Left lung (tissue), 10 donors: ENCODE measurements around the gene EXOSC7. TPM values are rescaled to one million over a fixed set of nuclear protein-coding genes. Genes with fewer than 3 reads are reported as not detected.

Source experiments
- ATAC-seq: fragments of 200-7000 bp; cut with Tn5 transposase; one replicate; pipeline ENCODE4 v1.9.1; 2020; ENCODE audit warnings: moderate library complexity
- DNase-seq, 4 donors: peaks; one replicate each; pipeline ENCODE4 v3.0.0-alpha.2; 2013 to 2020
- H3K27ac ChIP-seq, 2 donors: fragments of 200-600 bp; sonication (generic) in 1 of 2; one replicate each; pipeline versions ENCODE4 v1.5.0 to v1.8.0; 2020 to 2021
- H3K27me3 ChIP-seq, 2 donors: fragments of 200-600 bp; sonication (generic) in 1 of 2; one replicate each; pipeline versions ENCODE4 v1.5.0 to v1.8.0; 2020 to 2021
- H3K36me3 ChIP-seq, 2 donors: fragments of 200-600 bp; sonication (generic) in 1 of 2; one replicate each; pipeline versions ENCODE4 v1.5.0 to v1.8.0; 2020 to 2021
- H3K4me1 ChIP-seq, 2 donors: fragments of 200-600 bp; one replicate each; pipeline ENCODE4 v1.8.0; 2021
- H3K4me3 ChIP-seq, 2 donors: fragments of 200-600 bp; sonication (generic) in 1 of 2; one replicate each; pipeline versions ENCODE4 v1.5.0 to v1.8.0; 2020 to 2021; ENCODE audit warnings: mild to moderate bottlenecking in 1 of 2
- H3K9me3 ChIP-seq, 2 donors: fragments of 200-600 bp; sonication (generic) in 1 of 2; one replicate each; pipeline versions ENCODE4 v1.5.0 to v1.8.0; 2020 to 2021
- CTCF ChIP-seq, 2 donors: fragments of 200-600 bp; sonication (generic) in 1 of 2; IDR thresholded peaks; one replicate each; pipeline versions ENCODE4 v1.5.0 to v1.8.0; 2021; ENCODE audit warnings: antibody characterized with exemption in 2 of 2
- intact Hi-C, 2 donors: fragments of 100-400 bp; cut with DNase I; formaldehyde crosslinking; loops; one replicate each; pipeline versions ENCODE4 v1.11.2 to v1.14.2; 2022
- polyA plus RNA-seq, 6 donors: library from polyadenylated mRNA; unstranded; fragments of 120-200 nt; gene quantifications; one replicate each; pipeline ENCODE4 v1.2.1, GENCODE V29; 2013; ENCODE audit not compliant: insufficient read length in 6 of 6
- total RNA-seq, 2 donors: library from RNA; stranded (reverse); fragmentation: NEBNext Ultra II Directional; extraction: Animal tissue kit (Norgen Biotek cat#: 25700); gene quantifications; one replicate each; pipeline ENCODE4 v1.2.1, GENCODE V29; 2021
- donor health status: DM: no; HTN: yes; CAD: no.
- donor health status: DM: no; HTN: no; CAD: no.

The EXOSC7 gene
- total and polyA plus RNA-seq, 8 donors: 33.2 to 76.2 (median 61.3) TPM

GRCh38 chr3:45029216-45029615 lies 53.2 kb downstream of the EXOSC7 start:
- Histone ChIP-seq H3K4me3 (peak overlapping the region in 1 of 2 donors; percentile 37), H3K36me3 (no peaks in the 10 kb centered on the region), H3K27me3 (no peaks in the 10 kb centered on the region), H3K4me1 (peaks cover 22 to 32% of the 10 kb centered on the region in 2 donors), H3K9me3 (no peaks in the 10 kb centered on the region), H3K27ac (peak overlapping the region in 1 of 2 donors; percentile 14)
- no peak for TF ChIP-seq CTCF (IDR thresholded peaks at IDR 0.05)
- no peak for ATAC-seq
- DNase-seq: no peak
- intact Hi-C loops: no loop called here

GRCh38 chr3:45029661-45030060 lies 53.6 kb downstream of the EXOSC7 start:
- intact Hi-C loops: no loop called here
- DNase-seq (no peak), ATAC-seq (peak; percentile 5)
- TF ChIP-seq CTCF (IDR thresholded peaks at IDR 0.05): no peak
- Histone ChIP-seq H3K4me1 (peaks cover 24 to 32% of the 10 kb centered on the region in 2 donors), H3K27ac (peak overlapping the region in 1 of 2 donors; percentile 39), H3K27me3 (no peaks in the 10 kb centered on the region), H3K9me3 (no peaks in the 10 kb centered on the region), H3K4me3 (no peak overlapping the region), H3K36me3 (no peaks in the 10 kb centered on the region)

DNA sequence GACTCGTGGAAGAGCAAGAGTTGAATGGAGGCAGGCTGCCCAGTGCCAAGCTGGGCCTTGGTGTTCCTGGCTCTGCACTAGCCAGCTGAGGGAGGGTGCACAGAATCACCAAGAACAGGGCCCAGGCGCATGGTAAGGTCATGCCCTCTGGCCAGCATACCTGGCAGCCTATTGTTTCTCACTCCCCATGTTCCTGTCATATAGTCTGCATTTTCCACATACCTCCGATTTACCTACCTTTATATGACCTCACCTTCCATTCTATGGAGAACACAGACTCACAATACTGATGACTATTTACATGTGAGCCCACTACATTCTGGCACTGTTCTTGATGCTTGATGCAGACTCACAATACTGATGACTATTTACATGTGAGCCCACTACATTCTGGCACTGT lies 55.5 kb downstream of the EXOSC7 start:
- no peak for TF ChIP-seq CTCF (IDR thresholded peaks at IDR 0.05)
- intact Hi-C loops: no loop called here
- no peak overlapping the region for H3K4me3 ChIP-seq
- DNase-seq (no peak), ATAC-seq (no peak)
- no peaks in the 10 kb centered on the region for H3K9me3 ChIP-seq
- no peak overlapping the region for H3K27ac ChIP-seq
- H3K36me3 ChIP-seq: no peaks in the 10 kb centered on the region
- H3K4me1 ChIP-seq: peaks cover 25 to 36% of the 10 kb centered on the region in 2 donors
- H3K27me3 ChIP-seq: peaks cover 0 to 12% of the 10 kb centered on the region in 2 donors

DNA sequence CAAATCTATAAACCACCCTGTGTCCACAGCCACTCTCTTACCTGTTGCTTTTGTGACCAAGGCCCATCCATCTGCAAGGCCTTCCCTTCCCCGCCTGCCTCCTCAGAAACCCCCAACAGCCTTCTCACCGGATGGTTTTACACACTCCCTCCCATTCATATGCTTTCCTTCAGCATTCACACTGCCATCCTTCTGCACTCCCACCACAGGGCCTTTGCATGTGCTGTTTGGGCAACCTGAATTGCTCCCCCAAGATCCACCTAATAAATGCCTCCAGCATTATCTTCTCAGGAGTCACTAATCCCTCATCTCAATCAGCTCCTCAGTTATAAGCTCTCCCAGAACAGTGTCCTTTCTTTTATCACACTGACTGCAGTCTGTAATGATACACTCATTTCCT lies 56.1 kb downstream of the EXOSC7 start:
- Histone ChIP-seq H3K36me3 (no peaks in the 10 kb centered on the region), H3K9me3 (no peaks in the 10 kb centered on the region), H3K27me3 (peaks cover 0 to 12% of the 10 kb centered on the region in 2 donors), H3K4me1 (peaks cover 26 to 42% of the 10 kb centered on the region in 2 donors), H3K4me3 (no peak overlapping the region), H3K27ac (no peak overlapping the region)
- TF ChIP-seq CTCF (IDR thresholded peaks at IDR 0.05): no peak
- DNase-seq (no peak), ATAC-seq (no peak)
- intact Hi-C loops: no loop called here

DNA sequence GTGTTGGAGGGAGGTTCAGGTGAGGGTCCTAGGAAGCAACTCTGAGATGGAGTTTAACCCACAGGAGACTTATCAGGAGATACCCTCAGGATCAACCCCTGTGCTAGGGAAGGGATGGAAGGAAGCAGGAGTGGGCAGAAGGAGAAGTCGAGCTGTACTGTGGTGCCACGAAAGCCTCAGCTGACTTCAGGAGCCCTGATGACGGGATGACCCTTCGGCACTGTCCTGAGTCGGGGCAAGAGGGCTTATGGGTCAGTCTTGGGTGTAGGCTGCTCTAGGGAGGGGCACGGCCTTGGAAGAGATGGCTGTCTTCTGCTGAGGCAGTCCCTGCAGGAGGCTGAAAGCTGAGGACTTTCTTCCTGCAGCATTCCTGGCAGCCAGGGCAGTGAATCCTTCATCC lies 57.7 kb downstream of the EXOSC7 start:
- Histone ChIP-seq H3K9me3 (no peaks in the 10 kb centered on the region), H3K4me3 (no peak overlapping the region), H3K27me3 (peaks cover 0 to 12% of the 10 kb centered on the region in 2 donors), H3K4me1 (peaks cover 25 to 51% of the 10 kb centered on the region in 2 donors), H3K27ac (peak overlapping the region; percentile 19 to 81), H3K36me3 (no peaks in the 10 kb centered on the region)
- ATAC-seq (peak; percentile 9), DNase-seq (no peak)
- TF ChIP-seq CTCF (IDR thresholded peaks at IDR 0.05): no peak
- intact Hi-C loops: no loop called here
